H1 (cell line): ENCODE measurements around the gene BCL2L11. TPM values are rescaled to one million over a fixed set of nuclear protein-coding genes. Genes with fewer than 3 reads are reported as not detected.

Experiments
- CTCF ChIA-PET: fragments of 300-600 bp; sonication (Branson Sonifier 250); formaldehyde crosslinking; loops from one replicate; lab custom pipeline; 2021; ENCODE audit not compliant: partially characterized antibody; lab: Charles Lee
- POLR2A ChIA-PET: fragments of 300-600 bp; sonication (Branson Sonifier 250); formaldehyde crosslinking; loops from one replicate; lab custom pipeline; 2021; ENCODE audit warnings: inconsistent platforms; ENCODE audit not compliant: partially characterized antibody; lab: Charles Lee
- DNase-seq, 2 experiments: peaks; one replicate each; pipeline versions ENCODE4 v3.0.0 to v3.0.0-alpha.2; 2010 to 2022; ENCODE audit warnings: low spot score in 2 of 2, low read depth in 1 of 2, mixed read lengths in 1 of 2
- FAIRE-seq: peaks from 2 replicates; lab custom pipeline; 2011; peaks lifted over from hg19 to GRCh38; lab: Jason Lieb, UNC
- H2AFZ ChIP-seq: 2 replicates; pipeline ENCODE4 v1.8.1; 2012; ENCODE audit warnings: low read length, inconsistent platforms
- H2AK5ac ChIP-seq: 2 replicates; pipeline ENCODE4 v1.6.1; 2013; ENCODE audit warnings: low read depth, low read length
- H2BK120ac ChIP-seq: replicated peaks from 2 replicates; pipeline ENCODE3; 2013; ENCODE audit warnings: low read depth, low read length, inconsistent platforms
- H2BK12ac ChIP-seq: 2 replicates; pipeline ENCODE4 v1.6.1; 2013; ENCODE audit warnings: low read depth, low read length
- H2BK15ac ChIP-seq: 2 replicates; pipeline ENCODE4 v1.6.1; 2013; ENCODE audit warnings: low read length
- H2BK20ac ChIP-seq: 2 replicates; pipeline ENCODE4 v1.6.1; 2013; ENCODE audit warnings: low read length
- H2BK5ac ChIP-seq: 2 replicates; pipeline ENCODE4 v1.6.1; 2013; ENCODE audit warnings: low read depth, low read length
- H3K14ac ChIP-seq: 2 replicates; pipeline ENCODE4 v1.6.1; 2013; ENCODE audit warnings: inconsistent platforms; ENCODE audit not compliant: insufficient read length
- H3K18ac ChIP-seq: 2 replicates; pipeline ENCODE4 v1.6.1; 2013; ENCODE audit warnings: low read length; ENCODE audit errors: extremely low read depth
- H3K23ac ChIP-seq: 2 replicates; pipeline ENCODE4 v1.6.1; 2013; ENCODE audit warnings: inconsistent platforms; ENCODE audit not compliant: insufficient read length
- H3K23me2 ChIP-seq: 2 replicates; pipeline ENCODE4 v1.6.1; 2013; ENCODE audit warnings: low read depth, low read length
- H3K27ac ChIP-seq: 2 replicates; pipeline ENCODE4 v1.6.1; 2011; ENCODE audit warnings: low read depth, low read length, inconsistent platforms
- H3K27me3 ChIP-seq, 4 experiments: replicated peaks in 1 of 4; 1 replicate in 1 of 4; 2 replicates in 3 of 4; pipeline versions ENCODE4 v1.6.1 to v1.8.1; 2011 to 2013; ENCODE audit warnings: low read length in 3 of 4, mild to moderate bottlenecking in 3 of 4, inconsistent platforms in 2 of 4, mixed read lengths in 2 of 4, moderate library complexity in 1 of 4; ENCODE audit not compliant: control insufficient read depth in 3 of 4, insufficient read depth in 3 of 4; ENCODE audit errors: extremely low read depth in 1 of 4
- H3K36me3 ChIP-seq, 4 experiments: 2 replicates each; pipeline versions ENCODE4 v1.6.1 to v1.8.1; 2011 to 2013; ENCODE audit warnings: mild to moderate bottlenecking in 4 of 4, low read length in 3 of 4, moderate library complexity in 2 of 4, control low read depth in 1 of 4, inconsistent platforms in 1 of 4; ENCODE audit not compliant: insufficient read depth in 4 of 4, control insufficient read depth in 2 of 4
- H3K4ac ChIP-seq: replicated peaks from 2 replicates; pipeline ENCODE3; 2013; ENCODE audit warnings: low read length, low read depth, mixed read lengths, inconsistent platforms; ENCODE audit not compliant: insufficient read length
- H3K4me1 ChIP-seq, 4 experiments: replicated peaks in 1 of 4; 1 replicate in 1 of 4; 2 replicates in 3 of 4; pipeline versions ENCODE4 v1.6.1 to v1.8.1; 2011 to 2013; ENCODE audit warnings: low read length in 3 of 4, inconsistent platforms in 2 of 4, mixed read lengths in 1 of 4; ENCODE audit not compliant: insufficient read depth in 4 of 4, control insufficient read depth in 3 of 4
- H3K4me2 ChIP-seq, 2 experiments: 2 replicates each; pipeline versions ENCODE4 v1.6.1 to v1.8.1; 2011 to 2013; ENCODE audit warnings: low read depth in 2 of 2, low read length in 2 of 2, control low read depth in 1 of 2, inconsistent platforms in 1 of 2, mild to moderate bottlenecking in 1 of 2; ENCODE audit not compliant: insufficient read depth in 1 of 2
- H3K4me3 ChIP-seq, 4 experiments: fragments of 200-600, 300-600 bp in 1 of 4; sonication (generic), shearing (Covaris generic), sonication (Bioruptor Twin) in 1 of 4; 2 replicates each; pipeline versions ENCODE4 v1.5.1 to v1.8.1; 2011 to 2016; ENCODE audit warnings: low read length in 4 of 4, low read depth in 3 of 4, control low read depth in 2 of 4, inconsistent platforms in 2 of 4, mild to moderate bottlenecking in 2 of 4, mixed read lengths in 1 of 4, moderate library complexity in 1 of 4; ENCODE audit not compliant: insufficient read depth in 2 of 4; ENCODE audit errors: extremely low read depth in 1 of 4
- H3K56ac ChIP-seq: replicated peaks from 2 replicates; pipeline ENCODE3; 2013; ENCODE audit warnings: low read depth, mild to moderate bottlenecking, mixed read lengths, low read length, inconsistent platforms; ENCODE audit not compliant: insufficient read length
- H3K79me1 ChIP-seq: 2 replicates; pipeline ENCODE4 v1.6.1; 2013; ENCODE audit warnings: low read depth, low read length, control low read depth
- H3K79me2 ChIP-seq, 2 experiments: 2 replicates each; pipeline versions ENCODE4 v1.6.1 to v1.8.1; 2012 to 2013; ENCODE audit warnings: low read length in 2 of 2, mild to moderate bottlenecking in 2 of 2, inconsistent platforms in 1 of 2; ENCODE audit not compliant: insufficient read depth in 2 of 2, control insufficient read depth in 1 of 2
- H3K9ac ChIP-seq, 4 experiments: replicated peaks in 1 of 4; 1 replicate in 1 of 4; 2 replicates in 3 of 4; pipeline versions ENCODE4 v1.6.1 to v1.8.1; 2011 to 2013; ENCODE audit warnings: low read depth in 3 of 4, low read length in 3 of 4, control low read depth in 2 of 4, mild to moderate bottlenecking in 2 of 4, moderate library complexity in 2 of 4, inconsistent platforms in 1 of 4; ENCODE audit errors: extremely low read depth in 1 of 4
- H3K9me3 ChIP-seq, 2 experiments: 2 replicates each; pipeline versions ENCODE4 v1.6.1 to v1.8.1; 2012 to 2013; ENCODE audit warnings: mild to moderate bottlenecking in 2 of 2, moderate library complexity in 2 of 2, control low read depth in 1 of 2, inconsistent platforms in 1 of 2, low read depth in 1 of 2, low read length in 1 of 2, mixed read lengths in 1 of 2; ENCODE audit not compliant: insufficient read depth in 2 of 2
- H4K20me1 ChIP-seq, 2 experiments: replicated peaks in 1 of 2; 2 replicates each; pipeline versions ENCODE3 to v1.8.1; 2011 to 2013; ENCODE audit warnings: inconsistent platforms in 2 of 2, low read length in 2 of 2, mild to moderate bottlenecking in 1 of 2; ENCODE audit not compliant: insufficient read depth in 2 of 2, control insufficient read depth in 1 of 2
- H4K5ac ChIP-seq: 2 replicates; pipeline ENCODE4 v1.6.1; 2013; ENCODE audit warnings: low read length, low read depth, mixed read lengths, inconsistent platforms; ENCODE audit not compliant: insufficient read length
- H4K8ac ChIP-seq: 2 replicates; pipeline ENCODE4 v1.8.0; 2013; ENCODE audit warnings: mild to moderate bottlenecking, moderate library complexity, low read length, inconsistent platforms; ENCODE audit not compliant: insufficient read depth; ENCODE audit errors: extremely low read depth
- H4K91ac ChIP-seq: replicated peaks from 2 replicates; pipeline ENCODE3; 2013; ENCODE audit warnings: low read length, mixed read lengths, inconsistent platforms; ENCODE audit not compliant: insufficient read length
- ASH2L ChIP-seq: fragments of 200-600, 300-600 bp; sonication (generic); IDR thresholded peaks from one replicate; pipeline ENCODE4 v1.7.1; 2017; ENCODE audit warnings: low read length
- CBX8 ChIP-seq: fragments of 300-800, 300-1000 bp; sonication (generic); IDR thresholded peaks from 2 replicates; pipeline ENCODE4 v1.7.1; 2016; ENCODE audit warnings: low read depth, low read length, borderline replicate concordance
- CHD2 ChIP-seq: IDR thresholded peaks from 2 replicates; pipeline ENCODE4 v1.6.1; 2012; ENCODE audit warnings: low read length, improper control_type of control experiment
- CTBP2 ChIP-seq: IDR thresholded peaks from 2 replicates; pipeline ENCODE4 v1.7.0; 2011; ENCODE audit warnings: borderline replicate concordance, mild to moderate bottlenecking, moderate library complexity, mixed read lengths, low read length; ENCODE audit not compliant: insufficient read depth, insufficient read length
- E2F6 ChIP-seq: IDR thresholded peaks from 2 replicates; pipeline ENCODE4 v1.6.1; 2012; ENCODE audit warnings: inconsistent platforms
- KDM4A ChIP-seq: IDR thresholded peaks from one replicate; pipeline ENCODE4 v1.7.1; 2012; ENCODE audit warnings: low read depth, mild to moderate bottlenecking, moderate library complexity, low read length, inconsistent platforms; ENCODE audit not compliant: severe bottlenecking
- NANOG ChIP-seq: IDR thresholded peaks from 2 replicates; pipeline ENCODE4 v1.6.1; 2011; ENCODE audit warnings: low read length, low read depth, mild to moderate bottlenecking, inconsistent platforms; ENCODE audit not compliant: insufficient read depth, poor library complexity, severe bottlenecking
- POU5F1 ChIP-seq: IDR thresholded peaks from 2 replicates; pipeline ENCODE4 v1.6.1; 2011; ENCODE audit warnings: low read depth, mild to moderate bottlenecking, low read length, moderate library complexity
- SP1 ChIP-seq: IDR thresholded peaks from 2 replicates; pipeline ENCODE4 v1.6.1; 2011; ENCODE audit warnings: low read depth, low read length
- TAF1 ChIP-seq: IDR thresholded peaks from 2 replicates; pipeline ENCODE4 v1.6.1; 2011; ENCODE audit warnings: mild to moderate bottlenecking, low read depth, low read length
- TAF7 ChIP-seq: optimal IDR thresholded peaks from 2 replicates; pipeline ENCODE3; 2011; ENCODE audit warnings: low read depth, mild to moderate bottlenecking, inconsistent platforms, low read length, moderate library complexity, borderline replicate concordance
- TEAD4 ChIP-seq: IDR thresholded peaks from 2 replicates; pipeline ENCODE4 v1.6.1; 2012; ENCODE audit warnings: low read depth, low read length, inconsistent platforms, mixed read lengths
- WGBS, 2 experiments: shearing (Covaris generic) in 1 of 2; methylation state at CpG; one replicate each; pipeline versions ENCODE4 v1.1.6 to v1.1.7; 2013 to 2015; ENCODE audit warnings: low lambda C conversion rate in 2 of 2, mixed read lengths in 2 of 2, inconsistent platforms in 1 of 2, low coverage in 1 of 2, missing lambda C conversion rate in 1 of 2; ENCODE audit not compliant: insufficient replicate concordance in 2 of 2, insufficient coverage in 1 of 2, insufficient read length in 1 of 2; ENCODE audit errors: extremely low coverage in 1 of 2, missing lambda C conversion rate in 1 of 2; 5-methylcytosine and 5-hydroxymethylcytosine counted together
- polyA plus RNA-seq, 7 experiments: library from polyadenylated mRNA; depleted of rRNA in 3 of 7; stranded (reverse) in 5 of 7; unstranded in 2 of 7; fragments of >200 nt in 5 of 7; fragments of 200-250 nt in 2 of 7; gene quantifications; 1 replicate in 5 of 7; 2 replicates in 1 of 7; 4 replicates in 1 of 7; pipeline versions ENCODE4 v1.2.1 to v1.2.3, GENCODE V29; 2011 to 2013; ENCODE audit warnings: missing spikeins in 2 of 7, mixed read lengths in 2 of 7
- total RNA-seq: library from RNA; stranded (reverse); fragmentation: NEBNext Ultra II Directional; extraction: Animal tissue kit (Norgen Biotek cat#: 25700); gene quantifications from 2 replicates; pipeline ENCODE4 v1.2.1, GENCODE V29; 2021
- TF ChIP-seq, protein P1 (sequence below): IDR thresholded peaks from 2 replicates; pipeline ENCODE4 v1.6.1; 2011; ENCODE audit warnings: low read depth, mild to moderate bottlenecking, low read length; ENCODE audit not compliant: insufficient read depth

BCL2L11 gene
- total and polyA plus RNA-seq, 2 of the 8 experiments (the other 6 are each of a cell fraction or from before 2014, with no cell fraction given): 7.5 to 22.9 TPM

DNA sequence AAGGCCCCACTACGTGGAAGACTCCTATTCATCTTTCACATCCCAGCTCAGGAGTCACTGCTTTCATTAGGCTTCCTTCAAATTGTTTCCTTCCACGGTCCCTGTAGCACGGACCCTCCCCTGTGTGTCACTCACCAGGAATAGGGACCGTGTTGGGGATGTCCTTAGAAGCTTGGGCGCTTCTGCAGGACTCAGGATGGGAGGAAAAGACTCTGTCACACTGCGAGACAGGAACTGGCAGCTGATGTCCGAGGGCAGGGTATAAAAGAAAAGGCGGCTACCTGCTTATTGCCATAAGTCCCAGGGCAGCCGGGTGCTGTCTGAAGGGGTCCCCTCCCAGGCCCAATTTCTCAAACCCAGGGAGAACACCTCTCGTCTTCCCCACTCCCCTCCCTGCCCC lies 79.1 kb downstream of the BCL2L11 start:
- Histone ChIP-seq H4K20me1 (no peaks in the 10 kb centered on the region), H4K91ac (no peak overlapping the region), H3K27me3 (no peaks in the 10 kb centered on the region; a peak in 1 of 7 replicates), H4K5ac (no peak overlapping the region), H2BK20ac (no peak overlapping the region), H3K4me2 (no peak overlapping the region), H2AFZ (no peak overlapping the region), H2BK15ac (no peak overlapping the region), H2BK120ac (no peak overlapping the region), H3K9me3 (no peaks in the 10 kb centered on the region), H3K4me3 (no peak overlapping the region), H3K36me3 (no peaks in the 10 kb centered on the region), H2AK5ac (no peak overlapping the region), H3K79me2 (no peaks in the 10 kb centered on the region), H3K23ac (no peak overlapping the region), H3K14ac (no peak overlapping the region), H3K18ac (no peak overlapping the region), H3K4ac (no peak overlapping the region), H3K4me1 (no peaks in the 10 kb centered on the region; a peak in 1 of 7 replicates), H2BK5ac (no peak overlapping the region), H4K8ac (no peak overlapping the region), H3K79me1 (no peaks in the 10 kb centered on the region), H3K9ac (no peak overlapping the region), H2BK12ac (no peak overlapping the region), H3K23me2 (no peaks in the 10 kb centered on the region), H3K27ac (no peak overlapping the region), H3K56ac (no peak overlapping the region)
- no peak for DNase-seq
- ChIA-PET POLR2A (no interaction called here), CTCF (interaction anchor here (1.6 to 3.8 kb wide), 2 partner anchors 11 to 12 kb away, joined by 3 to 28 read pairs; no protein-coding TSS in a partner anchor)
- FAIRE-seq: no peak
- 73% methylated on average over 10 of the region's 10 CpGs; no CpG with 5 or more reads in 1 of the 2 experiments for WGBS, 2 experiments
- no peak for TF ChIP-seq POU5F1
- no peak for TF ChIP-seq SP1
- no peak for TF ChIP-seq TAF7
- TF ChIP-seq CBX8: no peak
- no peak for TF ChIP-seq KDM4A
- TF ChIP-seq TEAD4: no peak
- no peak for TF ChIP-seq TAF1
- no peak for TF ChIP-seq NANOG
- TF ChIP-seq ASH2L: no peak
- no peak for TF ChIP-seq CHD2
- TF ChIP-seq, protein P1, sequence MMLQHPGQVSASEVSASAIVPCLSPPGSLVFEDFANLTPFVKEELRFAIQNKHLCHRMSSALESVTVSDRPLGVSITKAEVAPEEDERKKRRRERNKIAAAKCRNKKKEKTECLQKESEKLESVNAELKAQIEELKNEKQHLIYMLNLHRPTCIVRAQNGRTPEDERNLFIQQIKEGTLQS: no peak
- TF ChIP-seq E2F6: no peak
- TF ChIP-seq CTBP2: no peak
